ENCODE measurements around the gene CNFN. TPM values are rescaled to one million over a fixed set of nuclear protein-coding genes. Genes with fewer than 3 reads are reported as not detected.

The CNFN gene
- total RNA-seq, 4 donors from 2014 or later = 5.0 TPM; not detected in 3

GRCh38 chr19:42360787-42361544 is 29.1 kb downstream of the CNFN start:
- no peak for DNase-seq (ENCODE audit: low spot score in 2 of 2)
- H3K9me3 ChIP-seq = peaks cover 0 to 7% (median 0%) of the 10 kb centered on the region in 4 donors
- H3K4me3 ChIP-seq = no peak overlapping the region
- no peaks in the 10 kb centered on the region for H3K4me1 ChIP-seq
- H3K36me3 ChIP-seq = peaks cover 0 to 91% (median 4%) of the 10 kb centered on the region in 3 donors
- TF ChIP-seq POLR2A (IDR thresholded peaks at IDR 0.05) = no peak
- TF ChIP-seq CTCF (IDR thresholded peaks at IDR 0.05) = no peak
- no peak for TF ChIP-seq EP300 (IDR thresholded peaks at IDR 0.05)
- WGBS, 2 donors = 79 to 84% methylated on average over 11 to 15 of the region's 16 CpGs
- H3K27ac ChIP-seq = no peak overlapping the region
- no peaks in the 10 kb centered on the region for H3K27me3 ChIP-seq

- no peak for DNase-seq (ENCODE audit: low spot score in 2 of 2)
- H3K27me3 ChIP-seq = no peaks in the 10 kb centered on the region
- H3K4me3 ChIP-seq = no peak overlapping the region
- H3K36me3 ChIP-seq = peaks cover 0 to 95% (median 7%) of the 10 kb centered on the region in 3 donors
- no peaks in the 10 kb centered on the region for H3K9me3 ChIP-seq
- no peak overlapping the region for H3K27ac ChIP-seq
- 78 to 87% methylated on average over 11 to 12 of the region's 12 CpGs for WGBS, 2 donors
- TF ChIP-seq CTCF (IDR thresholded peaks at IDR 0.05) (no peak), EP300 (IDR thresholded peaks at IDR 0.05) (no peak), POLR2A (IDR thresholded peaks at IDR 0.05) (no peak)
- no peaks in the 10 kb centered on the region for H3K4me1 ChIP-seq
Measured at GRCh38 chr19:42357290-42357689, 32.8 kb downstream of the CNFN start.

GRCh38 chr19:42356686-42357085 is 33.4 kb downstream of the CNFN start:
- 91 to 96% methylated on average over 10 to 15 of the region's 15 CpGs for WGBS, 2 donors
- H3K27ac ChIP-seq = no peak overlapping the region
- no peaks in the 10 kb centered on the region for H3K4me1 ChIP-seq
- H3K4me3 ChIP-seq = no peak overlapping the region
- DNase-seq (ENCODE audit: low spot score in 2 of 2) = no peak
- H3K27me3 ChIP-seq = no peaks in the 10 kb centered on the region
- H3K36me3 ChIP-seq = peaks cover 0 to 95% (median 7%) of the 10 kb centered on the region in 3 donors
- H3K9me3 ChIP-seq = no peaks in the 10 kb centered on the region
- TF ChIP-seq POLR2A (IDR thresholded peaks at IDR 0.05) = no peak
- TF ChIP-seq CTCF (IDR thresholded peaks at IDR 0.05) = no peak
- no peak for TF ChIP-seq EP300 (IDR thresholded peaks at IDR 0.05)

- Histone ChIP-seq H3K27ac (no peak overlapping the region), H3K4me1 (no peaks in the 10 kb centered on the region), H3K9me3 (no peaks in the 10 kb centered on the region), H3K4me3 (no peak overlapping the region), H3K36me3 (peaks cover 0 to 95% (median 7%) of the 10 kb centered on the region in 3 donors), H3K27me3 (no peaks in the 10 kb centered on the region)
- 94 to 95% methylated on average over 9 to 12 of the region's 12 CpGs for WGBS, 2 donors
- TF ChIP-seq EP300 (IDR thresholded peaks at IDR 0.05) = no peak
- no peak for TF ChIP-seq POLR2A (IDR thresholded peaks at IDR 0.05)
- TF ChIP-seq CTCF (IDR thresholded peaks at IDR 0.05) = no peak
- DNase-seq (ENCODE audit: low spot score in 2 of 2) = no peak
Measured at GRCh38 chr19:42355896-42356295, 34.2 kb downstream of the CNFN start.

GRCh38 chr19:42353341-42354015 is 36.6 kb downstream of the CNFN start:
- TF ChIP-seq CTCF (IDR thresholded peaks at IDR 0.05) = no peak
- no peak for TF ChIP-seq EP300 (IDR thresholded peaks at IDR 0.05)
- TF ChIP-seq POLR2A (IDR thresholded peaks at IDR 0.05) = no peak
- H3K9me3 ChIP-seq = no peaks in the 10 kb centered on the region
- no peak for DNase-seq (ENCODE audit: low spot score in 2 of 2)
- no peak overlapping the region for H3K4me3 ChIP-seq
- H3K27me3 ChIP-seq = no peaks in the 10 kb centered on the region
- H3K27ac ChIP-seq = no peak overlapping the region
- H3K36me3 ChIP-seq = peaks cover 0 to 100% (median 7%) of the 10 kb centered on the region in 3 donors
- H3K4me1 ChIP-seq = no peaks in the 10 kb centered on the region
- WGBS, 2 donors = 87 to 95% methylated on average over 8 to 22 of the region's 29 CpGs
